GM19035 (cell line): ENCODE data around the gene PGF.

Experiments used
- ATAC-seq: cut with Tn5 transposase; IDR thresholded peaks from one replicate; pipeline ENCODE4 v1.9.1; 2021; ENCODE audit not compliant: unreplicated experiment

The PGF gene

DNA sequence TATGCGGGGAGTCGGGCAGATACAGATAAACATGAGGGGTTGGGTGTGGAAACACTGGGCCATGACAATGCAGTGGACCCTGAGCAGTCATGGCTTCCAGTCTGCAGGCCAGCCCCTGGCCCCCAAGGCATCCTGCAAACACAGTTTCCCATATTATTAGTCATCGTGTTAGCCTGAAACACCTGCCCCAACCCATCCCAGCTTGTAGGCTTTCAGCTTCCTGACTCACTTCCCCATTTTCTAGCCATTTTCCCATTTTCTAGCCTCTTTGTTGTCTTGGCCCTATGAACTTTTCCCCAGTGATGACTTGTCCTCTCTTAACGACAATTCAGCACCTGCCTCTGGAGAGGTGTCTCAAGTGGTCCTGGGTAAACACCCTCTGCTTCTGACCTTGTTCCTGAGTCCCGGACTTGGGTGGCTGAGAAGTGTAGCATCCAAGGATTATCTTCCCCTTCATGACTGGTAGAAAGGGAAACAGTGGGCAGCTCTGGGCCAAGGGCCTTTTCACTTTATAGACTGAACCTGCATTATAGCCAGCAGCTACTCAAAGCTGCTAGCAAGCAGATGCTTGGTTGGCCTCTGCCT is 4.3 kb upstream of the PGF start:
- no peak for ATAC-seq

DNA sequence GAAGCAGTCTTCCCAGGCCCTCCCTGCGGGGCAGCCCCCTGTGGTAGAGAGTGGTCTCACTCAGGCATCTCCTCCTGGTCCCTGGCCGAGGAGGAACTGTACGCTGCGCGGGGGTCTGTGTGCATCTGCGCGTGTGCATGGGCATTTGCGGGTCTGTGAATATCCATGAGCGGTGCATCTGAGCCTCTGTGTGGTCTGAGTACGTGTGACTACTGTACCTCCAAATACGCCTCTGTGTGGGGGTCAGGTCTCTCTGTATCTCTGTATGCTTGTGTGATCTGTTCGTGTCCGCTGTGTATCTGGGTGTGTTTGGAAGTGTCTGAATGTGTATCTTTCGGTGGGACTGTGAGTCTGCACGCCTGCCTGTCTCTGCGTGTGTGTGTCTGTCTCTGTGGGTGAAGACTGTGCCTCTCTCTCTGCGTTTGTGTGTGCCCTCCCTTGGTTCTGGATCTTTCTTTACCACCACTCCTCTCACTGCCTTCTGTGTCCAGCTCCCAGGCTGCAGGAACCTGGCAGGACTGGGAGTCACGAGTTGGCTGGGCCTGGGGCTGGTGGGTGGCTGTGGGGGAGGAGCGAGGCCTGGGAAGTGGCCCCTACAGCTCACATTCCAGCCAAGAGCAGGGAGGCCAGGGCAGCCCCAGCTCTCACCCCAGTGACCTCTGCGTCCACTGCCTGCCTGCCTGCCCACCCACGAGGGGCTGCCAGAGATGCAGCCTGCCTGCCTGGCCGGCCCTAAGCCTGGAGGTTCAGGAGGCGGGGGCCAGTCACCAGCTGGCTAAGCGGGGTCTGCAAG is 1.1 kb upstream of the PGF start:
- no peak for ATAC-seq

DNA sequence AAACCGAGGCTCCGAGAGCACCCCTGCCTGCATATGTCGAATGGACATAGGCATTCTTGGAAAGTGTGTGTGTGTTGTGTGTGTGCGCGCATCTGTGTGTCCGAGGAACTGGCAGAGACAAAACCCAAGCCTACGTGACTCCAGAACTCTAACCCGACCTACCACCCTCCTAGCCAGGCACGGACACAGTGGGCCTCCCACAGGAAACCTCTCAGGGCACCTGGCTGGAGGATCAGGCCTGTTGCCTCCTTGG is 556 bp upstream of the PGF start:
- ATAC-seq = no peak

DNA sequence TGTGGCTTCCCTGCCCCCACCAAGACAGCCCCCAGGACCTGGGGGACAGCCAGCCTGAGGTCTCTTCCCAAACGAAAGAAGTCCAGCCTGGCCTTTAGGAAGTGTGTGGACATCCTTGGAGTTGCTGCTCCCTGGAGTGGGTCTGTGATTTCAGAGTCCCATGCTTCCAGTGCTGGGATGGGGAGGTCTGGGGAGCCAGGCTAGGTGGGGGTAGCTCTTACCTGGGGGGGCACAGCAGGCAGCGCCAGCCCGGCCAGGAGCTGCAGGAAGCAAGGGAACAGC is 509 bp downstream of the PGF start:
- ATAC-seq = no peak

DNA sequence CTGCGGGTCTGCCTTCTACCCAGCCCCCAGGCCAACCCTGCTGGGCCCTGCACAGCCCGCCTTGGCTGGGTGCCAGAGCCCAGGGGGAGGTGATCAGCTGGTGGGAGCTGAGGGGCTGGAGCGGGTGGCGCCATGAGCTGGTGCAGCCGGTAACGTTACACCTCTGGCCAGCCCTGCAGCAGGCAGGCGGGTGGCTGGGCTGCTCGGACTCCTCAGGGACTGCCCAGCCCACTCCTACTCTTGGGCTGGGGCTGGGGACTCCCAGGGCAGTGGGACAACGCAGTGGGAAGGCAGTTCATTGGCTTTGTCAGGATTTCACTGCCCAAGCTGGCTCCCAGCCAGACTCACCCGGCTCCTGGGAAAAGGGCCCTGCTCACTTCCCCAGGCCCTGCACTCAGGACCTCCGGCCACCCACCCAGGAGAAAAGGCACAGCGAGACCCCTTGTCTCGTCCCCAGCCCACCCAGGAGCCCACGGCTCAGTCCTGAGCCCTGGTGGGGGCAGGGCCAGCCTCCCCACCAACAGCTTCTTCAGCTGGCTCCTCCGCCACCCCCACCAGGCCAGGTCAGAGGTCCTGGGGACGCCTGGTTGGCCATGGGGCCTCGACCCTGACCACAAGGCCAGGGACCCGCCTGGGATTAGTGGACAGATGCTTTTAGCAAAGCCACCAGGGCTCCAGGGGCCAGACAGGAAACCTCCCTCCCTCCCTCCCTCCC is 1.0 kb downstream of the PGF start:
- ATAC-seq = no peak

DNA sequence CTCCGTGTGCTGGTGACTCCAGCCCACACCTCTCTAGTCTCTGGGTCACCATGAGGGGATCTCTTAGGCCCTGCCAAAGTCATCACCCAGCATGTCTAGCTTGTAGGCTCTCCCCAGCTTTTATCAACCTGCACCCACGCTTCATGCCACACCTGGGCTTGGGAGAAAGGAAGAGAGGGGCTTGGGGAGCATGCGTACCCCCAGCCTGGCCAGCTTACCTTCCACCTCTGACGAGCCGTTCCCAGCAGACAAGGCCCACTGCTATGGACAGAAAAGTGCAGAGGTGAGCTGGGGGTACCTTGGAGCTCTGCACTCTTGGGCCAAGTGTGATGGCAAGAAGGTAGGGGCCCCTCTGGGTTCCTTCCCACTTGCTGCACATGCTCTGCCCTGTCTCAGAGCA is 1.7 kb downstream of the PGF start:
- no peak for ATAC-seq

DNA sequence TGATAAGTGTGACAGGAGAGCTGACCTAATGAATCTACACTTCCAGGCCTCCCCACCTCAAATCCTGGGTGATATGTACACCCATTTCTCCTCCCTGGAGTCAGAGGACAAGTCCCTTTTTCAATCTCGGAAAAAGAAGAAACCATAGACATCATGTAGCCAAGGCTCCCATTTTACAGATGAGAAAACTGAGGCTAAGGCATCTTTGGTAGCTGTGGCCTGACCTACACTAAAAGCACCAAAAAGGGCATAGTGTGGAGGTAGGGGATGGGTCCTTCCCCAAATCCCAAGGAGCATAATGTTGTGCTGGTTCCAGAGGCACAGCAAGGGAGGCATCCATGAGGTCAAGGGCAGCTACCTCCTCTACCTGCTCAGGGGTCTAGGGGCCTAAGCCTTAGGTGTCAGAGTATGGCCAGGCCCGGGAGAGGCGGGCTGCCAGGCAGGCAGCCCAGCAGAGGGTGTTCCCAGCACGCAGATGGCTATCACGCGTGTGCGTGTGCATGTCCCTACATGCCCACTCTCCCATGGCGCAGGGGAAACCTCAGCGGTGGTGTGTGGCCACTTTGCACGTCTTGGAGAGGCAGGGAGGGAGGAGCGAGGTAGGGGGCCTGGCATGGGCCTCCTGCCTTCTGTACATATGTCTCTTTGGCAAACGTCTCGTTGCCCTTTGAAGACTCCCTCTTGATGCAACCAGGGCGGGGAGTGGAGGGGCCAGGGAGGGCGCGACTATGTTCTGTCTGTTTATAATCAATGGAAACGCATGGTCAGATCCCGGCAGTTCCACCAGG is 2.5 kb downstream of the PGF start:
- no peak for ATAC-seq

DNA sequence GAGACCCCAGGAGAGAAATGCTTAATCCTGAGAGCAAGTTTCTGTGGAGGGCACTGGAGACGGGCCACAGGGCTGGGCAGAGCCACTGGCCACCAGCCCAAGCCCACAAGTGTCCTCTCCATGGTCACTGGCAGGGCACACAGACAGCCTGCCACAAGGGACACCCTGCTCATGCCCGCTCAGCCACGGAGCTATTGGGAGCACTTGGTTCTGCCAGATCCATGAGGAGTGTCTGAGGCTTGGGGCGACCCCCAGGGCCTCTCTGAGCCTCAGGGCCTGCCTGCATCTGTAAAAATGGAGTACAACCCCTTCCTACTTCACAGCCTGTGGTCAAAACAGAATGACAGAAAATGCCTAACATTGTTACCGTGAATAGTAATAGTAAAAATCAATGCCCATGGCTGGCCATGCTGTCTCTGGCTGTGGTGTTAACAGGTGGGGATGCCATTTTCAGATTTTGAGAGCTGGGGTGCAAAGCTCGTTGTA is 3.2 kb downstream of the PGF start:
- no peak for ATAC-seq

DNA sequence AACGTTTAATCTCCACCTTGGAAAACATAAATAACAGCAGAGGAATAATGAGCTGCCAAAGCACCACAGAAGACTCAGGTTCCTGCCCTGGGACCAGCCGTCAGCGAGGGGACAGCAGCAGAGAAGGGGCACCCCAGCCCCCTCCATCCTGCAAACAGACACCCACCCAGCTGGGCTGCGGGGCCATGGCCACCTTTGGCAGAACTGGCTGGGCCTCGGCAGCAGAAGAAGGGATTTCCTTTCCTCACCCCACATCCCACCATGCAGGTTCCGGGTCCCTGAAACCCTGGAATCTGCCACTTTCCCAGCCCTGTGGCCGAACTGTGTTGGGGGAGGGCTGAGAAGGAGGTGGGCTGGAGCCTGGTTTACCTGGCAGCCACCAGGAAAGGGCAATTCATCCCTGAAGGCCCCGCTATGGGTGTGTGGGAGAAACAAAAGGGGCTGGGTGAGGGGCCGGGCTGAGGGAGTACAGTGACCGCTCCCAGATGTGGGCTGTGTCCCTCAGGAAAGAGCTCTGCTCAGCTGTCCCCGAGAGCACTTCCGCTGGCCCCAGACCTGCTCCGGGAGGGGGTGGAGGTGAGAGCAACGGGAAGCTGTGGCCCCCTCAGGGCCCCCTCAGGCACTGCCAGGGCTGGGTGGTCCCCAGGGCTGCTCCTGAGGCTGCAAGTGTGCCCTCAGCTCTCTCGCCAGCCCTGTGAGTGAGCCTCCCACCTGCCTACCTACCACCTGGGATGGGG is 3.8 kb downstream of the PGF start:
- ATAC-seq = no peak

DNA sequence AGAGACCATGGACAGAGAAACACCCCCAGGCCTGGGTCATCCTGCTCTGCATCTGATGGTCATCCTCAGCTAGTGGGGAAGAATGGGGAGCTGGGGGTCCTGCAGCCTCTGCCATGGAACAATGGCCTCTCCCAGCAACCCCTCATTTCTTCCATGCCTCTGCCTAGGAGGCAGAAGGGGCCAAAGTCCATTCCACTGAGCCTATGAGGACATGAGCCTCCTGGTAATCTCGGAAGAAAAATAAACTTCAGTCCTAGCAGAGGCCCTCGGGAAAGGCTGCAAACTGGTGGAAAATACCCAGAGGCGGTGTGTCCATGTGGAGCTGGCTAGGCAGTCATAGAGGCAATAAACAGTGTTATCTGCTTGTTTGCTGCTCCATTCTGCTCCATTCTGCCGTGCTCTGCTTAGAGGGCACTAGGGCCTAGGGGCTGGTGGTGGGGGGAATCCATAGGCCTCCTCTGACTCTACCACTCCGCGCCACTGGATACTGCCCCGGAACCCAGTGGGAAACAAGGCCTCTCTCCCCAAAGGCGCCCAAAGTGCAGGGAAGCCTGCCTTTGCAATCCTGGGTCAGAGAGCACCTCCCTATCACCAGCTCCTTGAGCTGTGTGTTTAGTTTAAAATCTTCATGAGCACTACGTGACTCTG is 4.5 kb downstream of the PGF start:
- no peak for ATAC-seq

DNA sequence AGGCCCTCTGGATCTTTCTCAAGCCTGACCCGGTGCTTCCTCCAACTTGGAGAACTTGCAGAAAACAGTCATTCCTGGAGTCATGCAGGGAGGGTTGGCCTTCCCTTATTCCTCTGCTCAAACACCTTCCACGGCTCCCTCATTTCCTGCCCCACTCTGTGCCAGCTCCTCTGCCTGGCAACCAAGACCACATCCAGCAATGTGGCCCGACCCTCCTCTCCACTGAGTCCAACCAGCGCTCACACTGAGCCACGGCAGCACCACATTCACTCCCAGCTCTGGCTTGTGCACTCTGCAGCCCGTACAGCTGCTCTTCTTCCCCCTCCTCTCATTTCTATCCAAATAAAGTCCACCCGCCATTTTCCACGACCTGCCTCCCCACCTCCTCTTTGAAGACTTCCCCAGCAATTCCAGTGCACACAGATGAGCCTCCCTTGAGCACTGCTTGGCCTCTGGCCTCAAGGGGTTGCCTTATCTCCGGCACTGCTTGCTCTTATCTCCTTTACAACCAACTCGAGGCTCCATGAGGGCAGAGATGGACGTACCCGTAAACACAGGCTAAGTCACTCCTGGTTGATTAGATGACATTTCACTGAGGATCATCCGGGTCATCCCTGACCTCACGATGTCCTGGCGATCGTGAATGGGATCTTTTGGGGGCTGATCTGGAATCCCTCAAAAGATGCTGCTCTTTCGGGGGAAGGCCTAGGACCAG is 5.4 kb downstream of the PGF start:
- ATAC-seq = no peak

DNA sequence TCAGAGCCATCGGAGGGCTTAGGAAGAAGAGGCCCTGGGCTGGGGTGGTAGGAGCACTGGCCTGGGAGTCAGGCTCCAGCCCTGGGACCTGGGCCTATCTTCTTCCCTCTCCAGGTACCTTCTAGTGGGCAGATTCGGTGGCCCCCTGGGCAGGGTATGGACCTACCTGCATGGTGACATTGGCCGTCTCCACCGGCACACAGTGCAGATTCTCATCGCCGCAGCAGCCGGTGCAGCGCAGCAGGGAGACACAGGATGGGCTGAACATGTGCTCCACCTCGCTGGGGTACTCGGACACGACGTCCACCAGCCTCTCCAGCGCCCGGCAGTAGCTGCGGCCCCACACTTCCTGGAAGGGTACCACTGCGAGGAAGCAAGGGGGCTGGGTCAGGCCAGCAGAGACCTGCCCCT is 6.2 kb downstream of the PGF start:
- no peak for ATAC-seq

DNA sequence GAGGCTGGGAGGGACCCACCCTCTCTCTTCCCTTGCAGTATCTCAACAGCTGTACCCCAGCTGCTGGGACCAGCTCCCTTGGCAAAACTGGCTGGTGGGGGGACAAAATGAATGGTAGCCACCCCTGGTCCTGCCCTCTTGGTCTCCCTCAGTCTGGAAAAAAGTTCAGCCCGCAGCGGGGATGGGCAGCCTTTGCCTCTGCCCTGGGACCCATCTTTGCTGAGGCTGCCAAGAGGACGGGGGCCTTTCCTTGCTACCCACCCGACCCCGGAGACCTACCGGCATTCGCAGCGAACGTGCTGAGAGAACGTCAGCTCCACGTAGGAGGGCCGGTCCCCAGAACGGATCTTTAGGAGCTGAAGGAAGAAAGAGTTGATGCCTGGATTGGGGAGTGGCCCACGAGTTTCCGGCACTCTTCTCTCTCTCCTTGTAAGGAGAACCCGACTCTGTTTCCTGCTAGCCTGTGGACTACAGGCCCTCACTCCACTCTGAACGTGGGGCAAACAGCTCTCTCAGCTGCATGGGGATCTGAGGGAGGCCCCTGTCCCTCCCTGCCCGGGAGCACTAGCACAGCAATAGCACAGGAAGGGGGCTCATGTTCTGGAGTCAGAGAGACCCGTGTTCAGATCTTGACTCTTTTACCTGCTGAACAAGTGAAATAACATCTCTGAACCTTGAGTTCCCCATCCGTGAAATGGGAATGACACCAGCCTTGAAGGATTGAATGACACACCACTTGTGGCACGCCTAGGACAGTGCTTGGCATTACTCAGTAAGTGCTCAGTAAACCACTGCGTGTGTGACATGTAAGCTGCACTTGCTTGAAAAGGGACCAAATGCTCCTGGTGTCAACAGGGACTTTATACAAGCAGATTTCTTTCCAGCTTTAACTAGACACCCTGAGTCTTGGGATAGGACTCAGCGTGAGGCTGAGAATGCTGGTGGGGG is 6.9 kb downstream of the PGF start:
- ATAC-seq = no peak

DNA sequence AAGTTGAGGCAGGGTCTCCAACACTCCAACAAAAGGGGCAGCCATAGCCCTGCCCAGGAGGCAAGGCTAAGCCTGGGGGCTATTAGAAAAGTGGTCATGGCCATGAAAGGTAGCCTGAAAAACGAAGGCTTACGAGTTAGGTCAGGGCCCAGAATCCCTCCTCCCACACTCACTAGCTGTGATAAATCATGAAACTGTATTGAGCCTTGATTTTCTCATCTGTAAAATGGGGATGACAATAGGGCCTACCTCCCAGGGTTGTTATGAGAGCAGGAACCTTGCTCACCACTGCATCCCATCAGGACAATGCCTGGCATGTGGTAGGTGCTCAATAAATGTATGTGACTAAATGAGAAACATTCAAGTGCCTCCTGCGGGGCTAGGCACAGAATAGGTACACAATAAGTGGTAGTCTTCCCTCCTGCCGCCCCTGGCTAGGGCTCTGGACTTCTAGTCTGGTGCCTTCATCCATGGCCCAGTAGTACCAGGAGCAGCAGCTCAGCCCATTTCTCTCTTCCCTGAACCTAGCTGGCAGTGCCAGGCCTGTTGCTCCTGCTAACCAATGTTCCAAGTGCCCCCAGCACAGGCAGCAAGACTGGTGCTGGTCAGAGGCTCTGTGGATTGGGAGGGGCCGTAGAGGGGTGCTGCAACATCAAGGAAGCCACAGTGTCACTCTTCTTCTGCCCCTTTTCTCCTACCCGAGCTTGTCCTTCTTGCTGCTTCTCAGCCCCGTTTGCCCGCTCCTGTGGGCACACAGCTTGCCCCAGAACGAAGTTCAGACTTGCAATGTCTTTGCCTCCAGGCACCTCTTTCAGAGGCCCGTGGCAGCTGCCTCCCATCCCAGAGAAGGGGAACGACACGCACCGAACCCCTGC is 7.8 kb downstream of the PGF start:
- no peak for ATAC-seq

DNA sequence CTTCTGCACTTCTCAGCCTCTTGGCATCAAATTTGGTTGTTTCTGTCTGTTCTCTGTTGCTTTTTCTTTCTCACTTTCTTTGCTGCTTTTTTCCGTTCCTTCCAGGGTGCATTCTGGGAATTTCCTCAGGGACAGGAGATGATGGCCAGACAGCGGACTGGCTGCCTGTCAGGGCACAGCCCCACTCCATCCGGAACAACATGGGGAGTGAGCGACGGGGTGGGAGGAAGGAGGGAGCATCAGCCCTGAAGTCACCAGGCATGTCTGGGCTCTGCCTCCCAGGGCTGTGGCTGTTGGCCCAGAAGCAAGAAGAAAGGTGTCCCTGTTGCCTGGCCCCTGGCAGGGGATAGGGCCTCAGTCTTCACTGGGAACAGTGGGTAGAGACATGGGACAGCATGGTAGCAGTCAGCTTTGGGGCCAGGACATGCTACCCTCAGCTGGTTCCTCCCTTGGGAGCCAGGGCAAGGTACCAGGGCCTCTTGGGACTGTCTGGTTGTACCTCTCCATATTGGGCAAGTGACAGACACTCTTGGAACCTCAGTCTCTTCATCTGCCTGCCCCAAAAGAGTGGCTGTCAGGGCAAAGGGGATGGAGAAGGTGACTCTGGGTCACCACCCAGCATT is 8.6 kb downstream of the PGF start:
- no peak for ATAC-seq

DNA sequence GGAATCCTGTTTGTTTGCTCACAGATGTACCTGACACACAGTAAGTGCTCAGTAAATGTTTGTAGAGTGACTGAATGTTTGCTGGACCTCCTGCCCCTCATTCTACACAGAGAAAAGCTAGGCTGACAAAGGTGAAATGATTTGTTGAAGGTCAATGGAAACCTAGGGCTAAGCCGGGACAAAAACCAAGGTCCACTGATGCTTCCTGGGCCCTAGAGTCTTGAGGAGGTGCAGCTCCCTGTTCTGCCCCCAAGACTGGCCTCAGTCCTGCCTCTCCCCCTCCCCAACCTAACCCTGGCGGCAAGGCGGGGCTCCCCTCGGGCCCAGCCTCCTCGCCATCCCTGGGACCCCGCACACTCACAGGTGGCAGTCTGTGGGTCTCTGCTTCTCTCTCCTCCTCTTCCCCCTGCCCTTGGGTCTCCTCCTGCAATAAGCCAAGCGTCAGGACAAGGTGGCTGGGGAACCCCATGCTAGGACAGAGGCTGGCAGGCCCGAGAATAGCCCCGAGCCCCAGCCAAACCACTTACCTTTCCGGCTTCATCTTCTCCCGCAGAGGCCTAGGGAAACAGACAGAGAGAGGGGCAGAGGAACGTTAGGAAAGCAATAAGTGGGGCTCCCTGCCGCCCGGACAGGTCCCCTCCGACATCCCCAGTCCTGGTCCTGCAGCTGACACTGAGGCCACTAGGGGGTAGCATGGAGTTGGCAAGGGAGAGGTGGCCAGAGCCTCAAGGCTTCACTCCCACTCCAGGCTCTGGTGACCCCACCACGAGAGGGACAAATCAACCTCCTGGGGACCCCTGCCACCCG is 9.3 kb downstream of the PGF start:
- no peak for ATAC-seq
